SH-SY5Y (cell line): ENCODE results near the gene ID3.

Experiments used
- GATA2 ChIP-seq: IDR thresholded peaks from 2 replicates; pipeline ENCODE4 v1.6.1; 2011; ENCODE audit warnings: mild to moderate bottlenecking, low read depth, low read length
- GATA3 ChIP-seq: IDR thresholded peaks from 2 replicates; pipeline ENCODE4 v1.6.1; 2011; ENCODE audit warnings: low read depth, mild to moderate bottlenecking, low read length, moderate library complexity

- TF ChIP-seq GATA2: no peak
- TF ChIP-seq GATA3: no peak
Measured at GRCh38 chr1:23597635-23598388, 38.5 kb upstream of the ID3 start.
